NCI-H226 (cell line): ENCODE data around the gene TLE6.
"Not testable (repeated sequence)": the region's sequence is repeated elsewhere in the genome, so short reads cannot be mapped to it uniquely, and the experiment has no call there.

ENCODE experiments used
- DNase-seq: peaks from one replicate; pipeline ENCODE4 v3.0.0-alpha.2; 2015

TLE6 gene

DNA sequence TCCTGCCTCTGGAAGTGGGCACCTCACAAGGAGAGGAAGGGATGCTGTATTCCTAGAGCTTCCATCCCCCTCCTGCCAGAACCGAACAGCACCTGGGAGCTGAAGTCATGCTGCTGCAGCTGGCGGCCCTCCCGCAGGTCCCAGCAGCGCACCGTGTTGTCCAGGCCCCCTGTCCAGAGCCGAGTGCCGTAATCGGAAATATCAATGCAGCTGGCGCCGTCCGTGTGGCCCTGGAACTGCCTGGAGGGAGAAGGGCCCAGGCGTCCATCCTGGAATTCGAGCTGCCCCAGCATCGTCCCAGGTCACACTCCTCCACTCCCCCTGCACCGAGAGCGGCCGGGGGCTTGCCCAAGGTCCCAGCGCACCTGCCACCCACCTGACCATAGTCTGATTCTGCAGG lies 28.0 kb downstream of the TLE6 start:
- DNase-seq: no peak

DNA sequence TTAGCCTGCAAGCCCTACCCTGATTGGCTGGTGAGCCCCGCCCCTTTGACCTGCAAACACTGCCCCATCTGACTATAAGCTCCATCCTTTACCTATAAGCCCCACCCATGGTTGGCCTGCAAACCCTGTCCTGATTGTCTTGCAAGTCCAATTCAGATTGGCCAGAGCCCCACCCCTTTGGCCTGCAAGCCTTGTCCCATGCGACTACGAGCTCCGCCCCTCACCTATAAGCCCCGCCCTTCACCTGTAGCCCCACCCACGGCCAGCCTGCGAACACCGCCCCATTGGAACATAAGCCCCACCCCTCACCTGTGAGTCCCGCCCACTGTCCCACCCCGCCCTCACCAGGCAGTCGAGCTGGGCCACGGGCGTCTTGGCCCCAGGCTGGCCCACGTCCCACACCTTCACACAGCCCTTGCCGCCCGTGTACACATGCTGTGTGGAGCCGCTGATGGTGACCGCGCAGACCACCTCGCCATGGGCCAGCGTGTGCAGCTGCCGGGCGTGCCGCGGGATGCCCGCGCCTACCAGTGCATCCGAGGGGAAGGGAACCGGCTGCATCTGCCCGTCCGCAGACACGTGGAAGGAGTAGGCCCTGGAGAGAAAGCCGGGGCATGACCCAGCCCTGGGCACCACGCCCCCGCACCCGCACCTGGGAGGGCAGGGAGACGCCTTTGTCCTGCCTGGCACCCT lies 28.9 kb downstream of the TLE6 start:
- no peak for DNase-seq

- DNase-seq: no peak
These were observed 30.6 kb downstream of the TLE6 start for GRCh38 chr19:3007975-3008374.

- no peak for DNase-seq
These were observed 31.6 kb downstream of the TLE6 start for GRCh38 chr19:3008994-3009393.

- DNase-seq: no peak
These were observed 33.5 kb downstream of the TLE6 start for GRCh38 chr19:3010871-3011270.

GRCh38 chr19:3012059-3012458 lies 34.7 kb downstream of the TLE6 start:
- not testable (repeated sequence) for DNase-seq

GRCh38 chr19:3012621-3013262 lies 35.4 kb downstream of the TLE6 start:
- no peak for DNase-seq

GRCh38 chr19:3013263-3013725 lies 35.9 kb downstream of the TLE6 start:
- DNase-seq: no peak

DNA sequence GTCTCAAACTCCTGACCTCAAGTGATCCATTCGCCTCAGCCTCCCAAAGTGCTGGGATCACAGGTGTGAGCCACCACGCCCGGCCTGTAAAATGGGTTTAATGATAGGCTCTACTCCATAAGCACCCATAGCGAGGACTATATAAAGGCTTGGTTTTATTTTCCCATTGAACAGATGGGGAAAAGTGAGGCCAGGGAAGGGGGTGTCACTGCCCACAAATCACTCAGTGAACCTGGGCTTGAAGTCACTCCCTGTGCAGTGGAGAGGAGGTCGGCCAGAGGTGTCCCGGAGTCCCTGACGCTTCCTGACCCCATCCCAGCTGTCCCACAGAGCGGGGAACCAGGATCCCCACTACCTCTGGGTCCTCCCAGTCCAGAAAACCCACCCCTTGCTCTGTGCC lies 36.8 kb downstream of the TLE6 start:
- no peak for DNase-seq

- no peak for DNase-seq
These were observed 38.0 kb downstream of the TLE6 start for GRCh38 chr19:3015126-3016057.

GRCh38 chr19:3017923-3018322 lies 40.6 kb downstream of the TLE6 start:
- DNase-seq: no peak

- no peak for DNase-seq
These were observed 42.0 kb downstream of the TLE6 start for GRCh38 chr19:3019211-3019854.

DNA sequence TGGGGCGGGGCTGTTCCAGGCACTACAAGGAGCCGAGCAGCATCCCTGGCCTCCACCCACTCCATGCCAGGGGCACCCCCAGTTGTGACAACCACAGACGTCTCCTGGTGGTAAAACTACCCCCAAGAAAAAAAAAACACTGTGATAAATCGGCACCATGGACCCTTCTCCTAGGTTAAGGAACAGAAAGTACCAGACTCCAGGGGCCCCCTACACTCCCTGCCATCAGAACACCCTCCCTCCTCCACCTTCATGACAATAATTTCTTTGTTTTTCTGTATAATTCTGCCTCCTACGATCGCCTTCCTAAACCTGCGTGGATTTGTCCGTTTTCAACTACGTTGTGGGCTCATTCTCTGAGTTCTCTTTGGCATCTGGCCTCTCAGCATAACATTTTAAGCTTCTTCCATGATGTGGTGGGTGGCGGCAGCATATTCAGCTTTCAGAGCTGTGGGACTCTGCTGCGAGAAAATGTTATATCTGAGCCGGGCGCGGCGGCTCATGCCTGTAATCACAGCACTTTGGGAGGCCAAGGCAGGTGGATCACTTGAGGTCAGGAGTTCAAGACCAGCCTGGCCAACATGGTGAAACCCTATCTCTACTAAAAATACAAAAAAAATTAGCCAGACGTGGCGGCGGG lies 43.1 kb downstream of the TLE6 start:
- DNase-seq: no peak

- DNase-seq: no peak
These were observed 47.1 kb downstream of the TLE6 start for GRCh38 chr19:3024509-3024869.

DNA sequence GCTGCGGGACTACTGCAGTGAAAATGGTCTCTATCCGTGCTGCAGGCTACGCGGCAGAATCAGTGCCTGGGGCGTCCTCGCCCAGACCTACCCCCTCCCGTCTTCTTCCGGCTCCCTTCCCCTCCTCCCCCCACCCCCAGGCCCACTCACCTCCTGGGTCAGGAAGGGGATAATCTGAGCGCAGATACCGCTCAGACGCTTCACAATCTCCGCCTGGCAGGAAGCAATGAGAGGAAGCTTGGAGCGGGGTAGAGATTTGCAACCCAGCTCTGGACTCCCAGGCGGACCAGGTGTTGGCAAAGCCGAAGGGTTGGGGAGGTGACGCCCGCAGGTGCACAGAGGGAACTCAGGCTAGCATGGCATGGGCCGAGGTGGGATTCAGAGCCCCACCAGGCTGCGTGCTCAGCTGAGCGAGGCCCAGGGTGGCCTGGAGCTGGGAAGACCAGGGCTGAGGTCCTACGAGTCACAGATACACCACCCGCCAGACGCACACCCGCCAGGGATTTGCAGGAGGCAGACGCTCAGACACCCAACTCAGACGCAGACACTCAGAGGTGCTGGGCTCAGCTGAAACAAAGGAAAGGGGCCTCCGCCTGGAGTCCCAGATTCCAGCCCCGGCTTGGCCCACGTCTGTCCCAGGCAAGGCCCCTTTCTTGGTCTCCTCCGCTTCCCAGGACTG lies 47.6 kb downstream of the TLE6 start:
- no peak for DNase-seq

DNA sequence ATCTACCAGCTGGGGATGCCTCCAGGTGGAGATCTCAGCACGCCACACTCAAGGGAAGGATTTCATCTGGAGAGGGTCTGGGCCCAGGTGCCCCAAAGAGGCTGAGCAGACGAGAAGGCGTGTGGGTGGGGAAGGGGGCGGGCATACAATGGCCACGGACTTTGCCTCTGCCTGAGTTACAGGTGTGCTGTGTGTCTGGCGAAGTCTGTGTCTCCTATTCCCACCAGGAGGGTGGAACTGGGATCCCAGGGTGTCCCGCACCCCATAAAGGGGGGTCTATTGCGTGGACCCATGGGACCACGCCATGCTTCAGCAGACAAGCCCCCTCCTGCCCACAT lies 48.2 kb downstream of the TLE6 start:
- no peak for DNase-seq

DNA sequence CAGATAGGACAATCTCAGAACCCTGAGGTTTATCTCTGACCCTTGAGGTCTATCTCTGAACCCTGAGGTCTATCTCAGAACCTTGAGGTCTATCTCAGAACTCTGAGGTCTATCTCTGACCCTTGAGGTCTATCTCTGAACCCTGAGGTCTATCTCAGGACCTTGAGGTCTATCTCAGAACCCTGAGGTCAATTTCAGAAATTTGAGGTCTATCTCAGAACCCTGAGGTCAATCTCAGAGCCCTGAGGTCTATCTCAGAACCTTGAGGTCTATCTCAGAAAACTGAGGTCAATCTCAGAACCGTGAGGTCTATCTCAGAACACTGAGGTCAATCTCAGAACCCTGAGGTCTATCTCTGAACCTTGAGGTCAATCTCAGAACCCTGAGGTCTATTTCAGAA lies 49.4 kb downstream of the TLE6 start:
- DNase-seq: no peak

DNA sequence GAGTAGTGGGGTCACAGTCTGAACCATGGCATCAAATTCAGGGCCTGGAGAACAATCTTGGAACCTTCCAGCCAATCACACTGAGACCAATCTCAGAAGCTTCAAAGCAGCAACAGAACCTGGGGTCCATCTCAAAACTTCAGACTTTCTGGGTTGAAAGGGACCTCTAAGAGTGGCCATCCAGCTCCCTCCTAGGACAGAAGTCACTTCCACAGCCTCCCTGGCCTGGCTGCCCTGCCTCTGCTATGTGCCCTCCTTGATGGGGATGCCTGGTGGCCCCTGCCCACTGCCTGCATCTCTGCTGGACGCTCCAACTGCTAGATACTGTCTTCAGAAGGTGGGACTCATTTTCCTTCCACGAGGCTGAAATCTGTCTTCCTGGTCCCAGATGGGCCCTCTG lies 49.9 kb downstream of the TLE6 start:
- no peak for DNase-seq

GRCh38 chr19:3027981-3028304 lies 50.6 kb downstream of the TLE6 start:
- DNase-seq: no peak

DNA sequence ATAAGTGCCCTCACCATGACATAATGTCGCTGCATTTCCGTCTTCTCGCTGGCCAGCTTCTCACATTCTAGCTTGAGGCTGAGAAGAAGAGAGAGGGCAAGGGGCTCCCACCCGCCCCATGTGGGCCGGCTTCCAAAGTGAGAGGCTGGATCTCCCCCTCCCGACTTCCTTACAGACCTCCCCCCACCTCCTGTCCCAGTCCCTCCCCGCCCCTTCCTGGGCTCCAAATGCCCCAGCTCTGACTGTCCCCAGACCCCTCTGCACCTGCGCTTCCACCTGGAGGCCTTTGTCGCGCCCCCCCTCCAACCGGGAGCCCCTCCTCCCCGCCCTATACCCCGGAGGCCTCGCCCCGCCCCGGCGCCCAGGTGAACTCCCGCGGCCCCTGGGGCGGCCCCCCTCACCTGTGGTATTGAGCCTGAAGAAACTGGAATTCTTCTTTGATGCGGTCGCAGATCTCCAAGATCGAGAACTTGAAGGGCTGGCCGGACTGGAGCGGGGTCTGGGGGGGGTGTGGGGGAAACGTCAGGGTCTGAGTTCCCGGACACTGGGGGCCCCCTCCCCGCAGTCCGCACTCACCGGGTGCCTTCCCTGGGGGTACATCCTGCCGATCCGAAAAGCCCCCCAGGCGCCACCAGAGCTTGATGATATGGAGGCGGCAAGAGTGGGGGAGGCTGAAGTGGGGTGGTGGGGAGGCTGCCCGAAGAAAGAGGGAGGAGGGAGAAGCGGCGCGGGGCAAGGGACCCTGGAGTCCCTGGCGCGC lies 51.1 kb downstream of the TLE6 start:
- no peak for DNase-seq

- DNase-seq: no peak
These were observed 51.9 kb downstream of the TLE6 start, which contains the start of gene TLE2 for GRCh38 chr19:3029065-3029923. Gene TLE2, minus strand, starts transcription at chr19:3029280. Its CDS starts 376 bp downstream, at chr19:3028904.
